Frontal cortex (tissue), 4 donors: Measurements from ENCODE around the gene WDFY2. TPM values are rescaled to one million over a fixed set of nuclear protein-coding genes. Genes with fewer than 3 reads are reported as not detected.

Experiments used
- DNase-seq, 2 donors: peaks; one replicate each; pipeline ENCODE4 v3.0.0; 2012; ENCODE audit warnings: low spot score in 2 of 2
- FAIRE-seq: peaks from 2 replicates; lab custom pipeline; 2012; peaks lifted over from hg19 to GRCh38; lab: Jason Lieb, UNC
- total RNA-seq: library from RNA; depleted of rRNA; stranded (reverse); fragments of >200 nt; gene quantifications from one replicate; pipeline ENCODE4 v1.2.3, GENCODE V29; 2014
- donor health status: control.
- donor health status: control.
- donor health status: control.

The WDFY2 gene
- total RNA-seq, 1 donor from 2014 or later = 4.9 TPM

DNA sequence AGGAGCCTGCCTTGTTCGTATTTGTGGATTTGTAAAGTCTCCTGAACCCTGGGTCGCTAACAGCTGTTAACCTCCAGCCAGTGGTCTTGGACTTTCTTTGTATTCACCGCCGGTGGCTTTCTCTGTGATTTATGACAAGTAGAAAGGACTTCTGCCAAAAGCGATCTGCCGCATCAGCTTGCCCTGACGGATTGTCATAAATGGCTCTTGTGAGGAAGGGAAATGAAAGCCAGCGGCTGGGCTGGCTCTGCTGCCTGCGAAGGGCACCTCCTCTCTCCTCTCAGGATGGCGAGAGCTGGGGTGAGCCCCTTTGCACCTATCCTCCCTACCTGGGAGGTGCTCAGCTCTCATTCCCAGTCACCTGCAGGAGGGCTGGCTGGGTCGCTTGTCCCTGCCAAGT, 194.1 kb downstream of the WDFY2 start:
- FAIRE-seq = no peak

DNA sequence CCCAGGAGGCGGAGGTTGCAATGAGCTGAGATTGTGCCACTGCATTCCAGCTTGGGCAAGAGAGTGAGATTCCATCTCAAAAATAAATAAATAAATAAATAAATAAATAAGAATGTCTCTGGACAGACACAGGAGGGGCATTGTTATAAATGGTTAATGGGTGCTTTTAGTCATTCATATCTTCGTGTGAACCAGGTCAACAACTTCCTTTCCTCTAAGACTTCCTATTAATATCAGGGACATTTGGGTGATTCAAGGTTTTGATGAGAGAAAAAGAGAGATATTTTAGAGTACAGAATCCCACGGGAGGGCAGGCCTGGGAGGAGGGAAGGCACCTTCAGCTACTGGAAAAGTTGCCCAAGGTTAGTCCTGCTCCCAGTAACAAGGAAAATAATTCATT, 195.8 kb downstream of the WDFY2 start:
- no peak for FAIRE-seq

More for the DNA sequence above, 194.1 kb downstream of the WDFY2 start:
- no peak for DNase-seq

DNA sequence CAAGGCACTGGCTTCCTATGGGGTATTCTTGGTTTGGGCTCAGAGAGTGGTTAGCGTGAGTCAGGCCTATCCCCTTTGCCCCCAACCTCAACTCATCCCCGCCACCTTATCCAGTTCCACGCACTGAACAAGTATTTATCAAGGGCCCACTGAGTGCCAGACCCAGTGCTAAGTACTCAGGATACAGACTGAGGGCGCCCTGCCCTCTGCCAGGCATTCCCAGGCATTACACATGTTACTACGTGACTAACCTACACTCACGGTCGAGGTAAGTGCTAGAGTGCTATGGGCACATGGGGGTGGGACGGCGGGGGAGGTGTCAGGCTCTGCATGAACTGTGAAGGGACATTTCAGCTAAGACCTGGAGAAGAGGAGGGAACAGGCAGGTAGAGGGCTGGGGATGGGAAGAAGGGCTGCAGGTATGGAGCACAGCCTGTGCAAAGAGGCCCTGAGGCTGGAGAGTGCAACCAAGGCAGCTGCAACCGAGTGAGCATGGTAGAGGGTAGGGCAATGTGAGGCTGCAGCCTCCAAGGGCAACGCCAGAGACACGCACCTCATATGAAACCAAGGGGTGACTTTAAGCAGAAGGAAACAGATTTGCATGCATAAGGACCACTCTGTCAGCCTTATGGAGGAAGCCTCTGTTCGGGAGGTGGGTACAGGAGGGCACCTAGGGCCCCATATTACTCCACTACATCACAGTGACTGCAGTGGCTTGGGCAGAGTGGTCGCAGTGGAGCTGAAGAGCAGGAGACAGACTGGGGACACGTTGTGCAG, 197.2 kb downstream of the WDFY2 start:
- FAIRE-seq = no peak

More for the DNA sequence above, 195.8 kb downstream of the WDFY2 start:
- DNase-seq = no peak

DNA sequence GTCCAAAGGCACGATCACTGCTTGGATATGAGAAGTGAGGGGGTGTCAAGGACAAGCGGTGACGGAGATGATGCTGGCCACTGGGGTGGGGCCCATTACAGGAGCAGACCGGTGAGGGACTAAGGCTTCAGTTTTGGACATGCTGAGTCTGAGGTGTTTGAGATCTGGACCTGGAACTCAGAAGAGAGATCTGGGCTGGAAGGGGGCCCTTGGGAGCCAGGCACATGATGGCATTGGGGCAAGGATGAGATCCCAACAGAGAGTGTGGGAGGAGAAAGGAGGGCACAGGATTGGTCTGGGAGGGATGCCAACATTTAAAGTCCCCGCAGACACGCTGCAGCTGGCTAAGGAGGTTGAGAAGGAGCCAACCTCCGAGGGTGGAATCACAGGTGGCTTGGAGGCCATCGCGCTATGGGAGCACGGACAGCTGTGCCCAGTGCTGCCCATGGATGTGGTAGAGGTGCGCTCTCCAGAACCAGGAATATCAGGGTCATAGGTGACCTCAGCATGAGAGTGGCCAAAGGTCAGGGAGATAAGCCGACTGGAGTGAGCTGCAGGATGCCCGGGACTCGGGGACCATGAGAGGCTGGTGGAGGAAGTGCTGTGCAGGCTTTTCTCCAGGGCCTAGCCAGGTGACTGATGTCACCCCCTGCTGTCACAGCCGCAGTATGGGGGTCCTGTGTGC, 197.9 kb downstream of the WDFY2 start:
- FAIRE-seq (no peak), DNase-seq (no peak)

More for the DNA sequence above, 197.2 kb downstream of the WDFY2 start:
- DNase-seq = no peak

DNA sequence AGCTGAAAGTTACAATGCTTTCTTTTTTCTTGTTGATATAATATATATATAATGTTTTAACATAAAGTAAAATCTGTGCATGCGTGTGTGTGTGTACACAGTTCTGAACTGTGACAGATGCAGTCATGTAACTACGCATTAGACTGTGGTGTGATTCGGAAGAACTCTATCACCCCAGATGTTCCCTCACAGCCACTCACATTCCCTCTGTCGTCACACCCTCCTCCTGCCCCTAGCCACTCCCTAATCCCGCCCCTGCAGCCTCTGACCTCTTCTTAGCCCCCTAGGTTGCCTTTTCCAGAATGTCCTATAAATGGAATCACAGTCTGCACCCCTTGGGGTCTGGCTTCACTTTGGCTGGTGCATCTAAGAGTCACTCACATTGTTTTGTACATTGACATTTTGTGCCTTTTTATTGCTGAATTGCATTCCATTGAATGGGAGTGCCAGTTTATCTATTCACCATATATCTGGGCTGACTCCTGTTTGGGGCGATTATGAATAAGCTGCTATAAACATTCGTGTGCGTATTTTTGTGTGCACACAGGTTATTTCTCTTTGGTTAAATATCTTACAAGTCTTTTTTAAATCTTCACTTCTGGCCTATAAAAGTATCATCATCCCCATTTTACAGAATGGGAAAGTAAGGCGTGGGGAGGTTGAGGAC, 199.3 kb downstream of the WDFY2 start:
- FAIRE-seq (no peak), DNase-seq (no peak)

DNA sequence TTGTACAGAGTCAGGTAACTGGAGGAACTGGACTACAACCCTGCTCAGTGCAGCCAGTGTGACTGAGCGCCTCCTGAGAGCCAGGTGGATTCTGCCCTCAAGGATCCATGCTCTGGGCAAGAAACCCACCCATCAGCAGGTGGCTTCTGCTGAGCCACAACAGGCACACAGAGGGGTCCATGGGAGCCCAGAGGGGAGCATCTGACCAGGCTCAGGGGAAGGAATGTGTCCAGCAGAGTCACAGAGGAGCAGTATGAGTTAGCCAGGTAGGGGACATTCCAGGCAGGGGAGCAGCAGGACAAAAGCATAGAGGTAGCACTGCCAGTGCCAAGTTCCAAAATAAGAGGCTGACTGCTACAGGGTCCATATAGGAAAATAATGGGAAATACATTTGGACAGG, 199.8 kb downstream of the WDFY2 start:
- FAIRE-seq = no peak
- no peak for DNase-seq

DNA sequence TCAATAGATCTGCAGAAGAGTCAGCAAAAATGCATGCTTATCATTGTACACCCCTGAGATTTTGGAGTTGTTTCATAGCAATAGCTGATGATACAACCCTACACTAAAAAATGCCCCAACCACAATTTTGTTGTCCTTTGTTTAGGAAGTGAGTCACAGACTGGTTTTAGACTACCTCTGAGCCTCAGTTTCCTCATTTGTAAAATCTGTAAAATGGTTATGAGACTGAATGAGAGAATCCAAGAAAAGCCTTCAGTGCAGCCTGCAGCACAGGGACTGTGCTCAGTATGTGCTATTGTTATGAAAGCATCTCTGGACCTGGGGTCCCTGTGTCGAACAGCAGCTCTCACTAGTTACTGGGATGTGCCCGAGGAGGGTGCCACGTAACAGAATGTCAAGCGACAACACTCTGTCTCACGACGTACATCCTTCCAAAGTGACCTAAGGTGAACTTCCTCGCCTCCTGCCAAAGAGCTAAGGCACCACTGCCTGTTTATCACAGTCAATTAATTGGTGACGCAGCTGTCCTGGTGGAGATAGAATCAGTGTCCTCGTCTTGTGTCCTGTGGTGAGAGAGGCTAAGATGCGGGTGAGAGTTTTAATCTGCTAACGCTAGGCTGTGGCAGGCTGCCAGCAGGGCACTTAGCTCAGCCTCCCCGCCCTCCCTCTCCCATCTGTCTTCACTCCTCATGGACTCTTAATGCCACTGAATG, 201.6 kb downstream of the WDFY2 start:
- DNase-seq = peak in 1 of 2 donors; percentile 34
- FAIRE-seq = no peak

DNA sequence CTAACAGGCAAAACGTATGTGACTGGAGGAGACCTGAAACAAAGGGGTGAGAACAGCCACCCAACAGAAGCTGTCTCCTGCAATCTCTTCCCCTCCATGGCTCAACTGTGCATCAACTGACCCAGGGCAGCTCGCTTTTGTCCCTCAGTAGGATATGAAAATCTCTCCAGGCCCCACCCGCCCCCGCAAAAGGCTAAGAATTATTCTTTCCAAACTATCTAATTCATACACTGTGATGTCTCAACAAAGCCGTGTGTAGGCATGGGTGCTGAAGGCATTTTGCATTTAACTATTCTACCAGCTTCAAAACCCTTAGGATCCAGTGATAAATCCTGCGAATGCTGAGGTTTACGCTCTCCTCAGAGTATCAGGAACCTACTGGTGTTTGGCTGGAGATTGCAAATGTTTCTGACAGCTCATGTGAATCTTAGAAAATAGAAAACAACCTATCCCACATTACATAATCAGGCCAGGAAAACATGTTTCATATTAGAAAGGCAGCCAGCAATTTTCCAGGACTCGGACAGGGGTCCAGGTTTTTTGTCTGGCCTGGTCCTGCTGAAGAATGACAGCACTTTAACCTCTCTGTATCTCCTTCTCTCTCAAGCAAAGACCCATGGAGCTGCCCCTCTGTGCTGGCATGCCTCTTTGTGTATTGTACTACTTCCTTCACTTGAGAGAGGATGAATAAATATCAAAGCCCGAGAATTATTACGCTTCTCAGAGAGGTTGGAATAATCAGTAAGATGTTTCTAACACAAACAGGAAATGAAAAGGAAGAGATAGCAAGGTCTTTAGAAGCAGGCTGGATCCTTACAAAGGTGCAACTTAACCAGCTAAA, 202.4 kb downstream of the WDFY2 start:
- no peak for DNase-seq
- FAIRE-seq = no peak

DNA sequence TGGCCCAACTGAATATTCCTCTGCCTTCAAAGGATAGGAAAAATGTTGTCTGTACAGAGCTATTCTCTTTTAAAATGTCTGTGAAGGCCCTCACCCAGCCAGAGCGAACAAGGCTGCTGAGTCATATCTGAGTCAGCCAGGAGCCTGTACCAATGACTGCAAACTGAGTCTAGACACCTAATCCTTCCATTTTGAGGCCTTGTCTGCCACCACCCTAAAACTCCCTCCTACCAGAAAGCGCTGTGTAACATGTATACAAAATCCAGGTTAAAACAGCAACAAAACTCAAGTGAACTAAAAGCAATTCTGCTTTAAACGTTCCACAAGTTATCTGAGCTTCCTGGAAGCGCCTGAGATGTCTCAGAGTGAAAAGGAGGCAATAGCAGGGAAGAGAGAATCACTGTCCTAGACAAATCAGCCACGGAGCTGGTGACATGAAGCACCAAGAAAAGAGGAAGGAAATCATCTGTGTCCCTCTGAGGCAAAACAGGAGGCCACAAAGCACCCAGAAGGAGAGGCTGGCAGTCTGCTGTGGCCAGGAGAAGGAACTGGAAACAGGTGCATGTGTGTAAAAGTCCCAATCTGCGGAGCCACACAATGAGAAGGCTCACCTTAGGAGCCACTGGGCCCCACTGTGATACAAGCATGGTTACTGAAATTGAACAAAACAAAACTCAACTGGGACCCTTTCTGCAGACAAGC, 209.5 kb downstream of the WDFY2 start:
- no peak for DNase-seq
- no peak for FAIRE-seq

DNA sequence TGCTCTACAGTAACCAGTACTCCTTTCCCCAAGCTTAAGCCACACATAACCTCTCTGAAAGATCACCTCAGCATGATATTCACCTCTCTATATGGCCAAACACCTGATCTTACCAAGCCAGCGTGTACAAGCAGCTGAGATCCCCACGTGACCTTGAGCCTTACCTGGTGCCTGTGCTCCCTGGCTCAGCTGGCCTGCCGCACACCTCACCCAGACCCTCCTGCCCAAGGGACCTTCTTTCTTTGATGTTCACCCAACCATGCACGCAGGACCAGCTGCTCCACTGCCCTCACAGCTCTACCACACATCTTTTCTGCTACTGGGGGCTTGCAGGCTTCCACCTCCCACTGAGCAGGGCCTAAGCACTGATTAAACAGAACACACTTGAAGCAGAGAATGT, 210.7 kb downstream of the WDFY2 start:
- FAIRE-seq (no peak), DNase-seq (no peak)

DNA sequence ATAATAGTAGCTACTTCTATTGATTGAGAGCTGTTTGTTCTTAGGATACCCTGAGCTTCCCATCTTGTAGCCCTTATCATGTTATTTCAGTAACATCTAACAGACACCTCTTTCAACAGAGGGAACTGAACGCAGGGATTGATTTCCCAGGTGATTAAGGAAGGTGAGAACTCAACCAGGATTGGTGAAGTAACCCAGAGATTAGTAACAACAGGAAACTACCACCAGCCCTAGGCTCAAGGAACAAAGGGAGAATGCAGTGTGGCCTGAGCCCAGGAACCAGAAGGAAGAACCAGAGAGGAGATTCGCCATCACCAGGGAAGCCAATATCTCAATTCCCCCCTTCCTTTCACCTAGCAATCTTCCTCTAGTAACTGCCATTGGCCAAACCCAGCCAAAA, 211.2 kb downstream of the WDFY2 start:
- no peak for FAIRE-seq
- no peak for DNase-seq

DNA sequence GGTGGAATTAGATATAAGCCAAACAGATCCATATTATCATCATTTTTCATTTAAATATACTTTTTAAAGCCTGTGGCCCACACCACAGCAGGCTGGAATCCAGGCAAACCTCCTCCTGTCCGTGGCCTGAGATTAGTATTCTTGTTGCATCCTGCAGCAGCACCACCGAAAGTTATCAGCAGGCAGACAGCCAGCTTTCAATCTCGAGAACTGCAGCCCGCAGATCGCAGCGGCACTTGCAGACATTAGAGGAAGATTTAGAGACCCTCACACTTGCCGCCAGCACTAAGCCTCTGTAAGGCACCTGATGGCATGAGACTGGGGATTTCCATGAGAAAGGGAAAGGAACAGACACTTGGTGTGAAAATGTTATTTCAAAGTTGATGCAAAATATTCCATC, 212.3 kb downstream of the WDFY2 start:
- FAIRE-seq = no peak
- DNase-seq = no peak

DNA sequence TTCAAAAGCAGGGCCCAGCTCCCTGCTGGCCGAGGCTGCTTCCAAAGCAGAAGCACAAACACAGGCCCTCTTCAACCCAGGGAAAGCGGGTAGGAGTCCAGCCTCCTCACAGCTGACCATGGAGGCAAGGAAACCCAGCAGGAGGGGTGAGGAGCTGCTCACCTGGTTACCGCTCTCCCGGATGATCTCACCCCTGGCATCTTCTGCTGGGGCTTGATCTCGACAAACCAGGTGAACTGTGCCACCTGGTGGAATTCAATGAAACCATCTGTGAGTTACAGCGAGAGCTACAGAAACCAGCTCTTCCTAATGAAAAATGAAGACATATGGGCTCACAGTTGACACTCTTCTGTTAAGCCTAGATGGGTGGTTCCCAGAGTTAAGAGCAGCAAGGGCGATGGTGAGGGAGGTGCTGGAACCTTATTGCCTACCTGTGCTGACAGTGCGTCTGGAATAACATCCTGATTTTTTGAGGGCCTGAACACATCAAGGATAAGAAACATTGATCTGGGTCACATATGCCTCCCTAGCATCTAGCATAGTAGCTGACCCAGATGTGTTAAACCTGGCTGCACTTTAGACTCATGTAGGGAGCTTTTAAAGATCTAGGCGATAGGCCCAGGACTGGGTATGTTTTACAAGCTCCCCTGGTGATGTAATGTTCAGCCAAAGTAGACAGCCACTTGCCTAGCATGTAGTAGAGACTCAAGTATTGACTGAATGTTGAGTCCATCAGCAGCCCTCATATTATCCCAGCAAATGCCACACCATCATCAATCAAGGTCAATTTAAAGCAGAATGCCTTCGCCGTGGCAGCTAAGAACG, 213.6 kb downstream of the WDFY2 start:
- no peak for FAIRE-seq

DNA sequence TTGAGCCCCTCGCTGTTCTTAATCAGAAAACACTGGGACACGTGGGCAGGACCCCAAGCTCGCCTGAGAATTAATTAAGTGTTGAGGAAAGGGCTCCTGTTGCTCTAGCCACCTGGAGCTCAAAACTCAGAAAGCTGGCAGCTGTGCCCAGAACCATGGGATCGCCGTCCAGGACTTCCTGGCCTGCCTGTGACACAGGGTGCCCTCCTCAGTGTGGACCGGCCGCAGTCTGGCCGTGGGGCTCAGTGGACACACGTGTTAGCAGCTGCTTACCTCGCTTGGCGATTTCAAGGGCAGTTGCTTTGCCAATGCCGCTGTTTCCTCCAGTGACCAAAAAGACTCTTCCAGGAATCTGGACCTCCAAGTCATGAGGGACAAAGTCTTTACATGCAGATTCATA, 215.0 kb downstream of the WDFY2 start:
- FAIRE-seq = no peak
- no peak for DNase-seq

More for the DNA sequence above, 213.6 kb downstream of the WDFY2 start:
- DNase-seq = peak in 1 of 2 donors; percentile 32

DNA sequence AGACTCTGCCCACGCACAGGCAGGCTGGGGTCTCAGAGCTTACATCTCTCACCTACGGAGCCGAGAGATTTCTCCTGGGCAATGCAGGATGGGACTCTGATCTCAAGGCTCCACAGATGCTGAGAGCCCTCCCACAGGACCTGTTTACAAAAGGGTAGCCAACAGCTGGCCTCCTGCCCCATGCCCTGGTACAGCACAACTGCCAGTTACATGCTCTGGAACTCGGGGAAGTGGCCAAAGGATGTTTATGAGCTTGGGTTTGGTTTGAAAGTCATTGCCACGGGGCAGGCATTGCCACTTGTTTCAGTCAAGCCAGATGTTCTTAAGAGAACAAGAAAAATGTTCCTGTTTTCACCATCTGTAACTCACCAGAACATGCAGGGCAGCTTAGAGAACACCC, 216.2 kb downstream of the WDFY2 start:
- DNase-seq (no peak), FAIRE-seq (no peak)

DNA sequence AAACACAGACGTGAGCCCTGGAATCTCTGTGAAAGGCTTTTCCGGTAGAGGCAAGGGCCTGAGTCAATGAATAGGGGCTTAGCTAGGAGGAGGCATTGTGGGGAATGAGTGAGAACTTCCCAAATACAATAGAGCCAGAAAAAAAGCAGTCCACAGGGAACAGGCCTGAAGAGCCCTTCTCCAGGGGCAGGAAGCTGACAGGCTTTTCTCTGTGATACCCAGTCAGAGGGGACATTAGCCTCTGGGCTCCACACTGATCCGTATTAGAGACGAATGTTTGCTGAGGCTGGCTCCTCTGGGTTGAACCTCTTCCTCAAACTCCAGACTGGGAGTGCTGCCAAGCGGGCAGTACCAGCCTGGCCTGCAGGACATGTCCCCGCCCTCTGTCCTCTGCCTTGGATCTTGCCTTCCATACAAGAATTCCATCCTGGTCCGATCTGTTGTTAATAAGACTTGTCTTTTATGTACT, 217.4 kb downstream of the WDFY2 start:
- DNase-seq (peak; percentile 36 to 44), FAIRE-seq (no peak)

DNA sequence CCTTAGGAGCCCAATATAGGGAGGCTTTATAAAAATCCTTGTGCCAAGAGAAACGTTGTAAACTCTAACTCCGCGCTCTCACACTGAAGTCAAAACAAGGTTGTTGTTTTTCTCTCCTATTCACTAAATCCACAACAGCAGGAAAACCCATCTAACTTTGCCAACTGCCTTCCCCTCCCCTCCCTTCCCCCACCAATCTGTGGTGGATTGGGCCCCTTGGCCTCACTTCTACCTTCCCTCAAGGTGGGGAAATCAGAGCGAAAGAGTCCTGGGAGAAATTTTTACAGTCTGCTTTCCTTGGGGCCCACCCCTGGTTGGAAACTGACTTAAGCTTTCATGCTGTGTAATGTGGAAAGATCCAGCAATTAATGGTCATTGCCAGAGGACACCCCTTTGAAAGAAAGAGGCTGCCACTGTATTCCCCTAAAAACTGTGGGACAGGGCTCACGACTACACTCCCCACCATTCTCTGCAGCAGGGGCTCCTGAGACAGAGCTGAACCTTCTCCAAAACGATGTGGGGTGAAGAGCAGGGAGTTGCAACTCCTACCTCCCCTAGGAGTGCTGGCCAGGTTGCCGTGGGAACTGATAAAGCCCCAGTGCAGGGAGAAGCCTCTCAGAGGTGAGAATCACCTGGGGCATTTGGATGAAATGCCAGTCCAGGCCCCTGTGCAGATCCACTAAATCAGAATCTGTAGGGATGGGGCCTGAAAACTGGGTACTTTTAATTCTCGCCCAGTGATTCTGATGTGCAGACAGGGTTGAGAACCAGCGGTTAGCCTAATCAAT, 218.6 kb downstream of the WDFY2 start:
- FAIRE-seq (no peak), DNase-seq (no peak)
